Measurements from ENCODE around the gene BSDC1. TPM values are rescaled to one million over a fixed set of nuclear protein-coding genes. Genes with fewer than 3 reads are reported as not detected.
A peak's percentile ranks its signal among the peaks of the same experiment; 100 is the strongest.
"Not testable (repeated sequence)": the region's sequence is repeated elsewhere in the genome, so short reads cannot be mapped to it uniquely, and the experiment has no call there.

BSDC1 gene
- polyA plus RNA-seq, 1 donor = 61.7 TPM

GRCh38 chr1:32361308-32361673, 33.0 kb downstream of the BSDC1 start:
- no peak for DNase-seq

GRCh38 chr1:32358435-32358834, 35.8 kb downstream of the BSDC1 start:
- DNase-seq = no peak

GRCh38 chr1:32357614-32358013, 36.6 kb downstream of the BSDC1 start:
- no peak for DNase-seq

GRCh38 chr1:32356478-32356877, 37.8 kb downstream of the BSDC1 start:
- DNase-seq = no peak

GRCh38 chr1:32355778-32356177, 38.5 kb downstream of the BSDC1 start:
- DNase-seq = not testable (repeated sequence)

GRCh38 chr1:32353886-32354570, 40.2 kb downstream of the BSDC1 start:
- DNase-seq = no peak

- no peak for DNase-seq
Measured at GRCh38 chr1:32353431-32353830, 40.8 kb downstream of the BSDC1 start.

- no peak for DNase-seq
Measured at GRCh38 chr1:32352831-32353383, 41.3 kb downstream of the BSDC1 start.

GRCh38 chr1:32352239-32352745, 41.9 kb downstream of the BSDC1 start:
- no peak for DNase-seq

- DNase-seq = peak; percentile 95
Measured at GRCh38 chr1:32351399-32352238, 42.6 kb downstream of the BSDC1 start.

GRCh38 chr1:32350785-32351398, 43.3 kb downstream of the BSDC1 start:
- no peak for DNase-seq

GRCh38 chr1:32349211-32349708, 45.0 kb downstream of the BSDC1 start:
- DNase-seq = no peak

GRCh38 chr1:32346532-32347157, 47.6 kb downstream of the BSDC1 start:
- DNase-seq = no peak

- no peak for DNase-seq
Measured at GRCh38 chr1:32345289-32345827, 48.9 kb downstream of the BSDC1 start.

GRCh38 chr1:32342704-32343103, 51.5 kb downstream of the BSDC1 start:
- no peak for DNase-seq

GRCh38 chr1:32341971-32342370, 52.3 kb downstream of the BSDC1 start:
- no peak for DNase-seq

GRCh38 chr1:32341186-32341757, 53.0 kb downstream of the BSDC1 start:
- DNase-seq = no peak

- no peak for DNase-seq
Measured at GRCh38 chr1:32339363-32339978, 54.8 kb downstream of the BSDC1 start.

GRCh38 chr1:32338637-32339145, 55.5 kb downstream of the BSDC1 start:
- DNase-seq = no peak

GRCh38 chr1:32337855-32338636, 56.2 kb downstream of the BSDC1 start:
- DNase-seq = no peak

Data from left kidney (tissue), 2 donors.